Sigmoid colon (tissue), 4 donors: ENCODE measurements around the gene OR2T3.
"Not testable (repeated sequence)": the region's sequence is repeated elsewhere in the genome, so short reads cannot be mapped to it uniquely, and the experiment has no call there.

Source experiments
- EP300 ChIP-seq, 4 donors: sonication (generic); formaldehyde crosslinking; IDR thresholded peaks; one replicate each; pipeline ENCODE4 v1.6.1; 2017; ENCODE audit warnings: antibody characterized with exemption in 4 of 4
- POLR2A ChIP-seq, 2 donors: fragments of 450-650 bp; IDR thresholded peaks; one replicate each; pipeline ENCODE4 v1.6.1; 2016; ENCODE audit warnings: antibody characterized with exemption in 2 of 2, mild to moderate bottlenecking in 2 of 2, moderate library complexity in 2 of 2
- POLR2AphosphoS5 ChIP-seq, 4 donors: sonication (generic); formaldehyde crosslinking; IDR thresholded peaks; one replicate each; pipeline ENCODE4 v1.6.1; 2017; ENCODE audit warnings: antibody characterized with exemption in 4 of 4
- TF ChIP-seq, protein P1 (sequence below), 4 experiments: fragments of 450-650 bp in 3 of 4; fragments of 200-600 bp in 1 of 4; IDR thresholded peaks; one replicate each; pipeline ENCODE4 v1.5.1; 2016 to 2019; ENCODE audit warnings: antibody characterized with exemption in 4 of 4, mild to moderate bottlenecking in 3 of 4, moderate library complexity in 2 of 4

GRCh38 chr1:248481686-248482579, 8.8 kb downstream of the OR2T3 start:
- TF ChIP-seq POLR2A, EP300, POLR2AphosphoS5 (IDR thresholded peaks at IDR 0.05): not testable (repeated sequence)
- TF ChIP-seq, protein P1, sequence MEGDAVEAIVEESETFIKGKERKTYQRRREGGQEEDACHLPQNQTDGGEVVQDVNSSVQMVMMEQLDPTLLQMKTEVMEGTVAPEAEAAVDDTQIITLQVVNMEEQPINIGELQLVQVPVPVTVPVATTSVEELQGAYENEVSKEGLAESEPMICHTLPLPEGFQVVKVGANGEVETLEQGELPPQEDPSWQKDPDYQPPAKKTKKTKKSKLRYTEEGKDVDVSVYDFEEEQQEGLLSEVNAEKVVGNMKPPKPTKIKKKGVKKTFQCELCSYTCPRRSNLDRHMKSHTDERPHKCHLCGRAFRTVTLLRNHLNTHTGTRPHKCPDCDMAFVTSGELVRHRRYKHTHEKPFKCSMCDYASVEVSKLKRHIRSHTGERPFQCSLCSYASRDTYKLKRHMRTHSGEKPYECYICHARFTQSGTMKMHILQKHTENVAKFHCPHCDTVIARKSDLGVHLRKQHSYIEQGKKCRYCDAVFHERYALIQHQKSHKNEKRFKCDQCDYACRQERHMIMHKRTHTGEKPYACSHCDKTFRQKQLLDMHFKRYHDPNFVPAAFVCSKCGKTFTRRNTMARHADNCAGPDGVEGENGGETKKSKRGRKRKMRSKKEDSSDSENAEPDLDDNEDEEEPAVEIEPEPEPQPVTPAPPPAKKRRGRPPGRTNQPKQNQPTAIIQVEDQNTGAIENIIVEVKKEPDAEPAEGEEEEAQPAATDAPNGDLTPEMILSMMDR (IDR thresholded peaks at IDR 0.05) = not testable (repeated sequence)
